ENCODE results near the gene CIC.

DNA sequence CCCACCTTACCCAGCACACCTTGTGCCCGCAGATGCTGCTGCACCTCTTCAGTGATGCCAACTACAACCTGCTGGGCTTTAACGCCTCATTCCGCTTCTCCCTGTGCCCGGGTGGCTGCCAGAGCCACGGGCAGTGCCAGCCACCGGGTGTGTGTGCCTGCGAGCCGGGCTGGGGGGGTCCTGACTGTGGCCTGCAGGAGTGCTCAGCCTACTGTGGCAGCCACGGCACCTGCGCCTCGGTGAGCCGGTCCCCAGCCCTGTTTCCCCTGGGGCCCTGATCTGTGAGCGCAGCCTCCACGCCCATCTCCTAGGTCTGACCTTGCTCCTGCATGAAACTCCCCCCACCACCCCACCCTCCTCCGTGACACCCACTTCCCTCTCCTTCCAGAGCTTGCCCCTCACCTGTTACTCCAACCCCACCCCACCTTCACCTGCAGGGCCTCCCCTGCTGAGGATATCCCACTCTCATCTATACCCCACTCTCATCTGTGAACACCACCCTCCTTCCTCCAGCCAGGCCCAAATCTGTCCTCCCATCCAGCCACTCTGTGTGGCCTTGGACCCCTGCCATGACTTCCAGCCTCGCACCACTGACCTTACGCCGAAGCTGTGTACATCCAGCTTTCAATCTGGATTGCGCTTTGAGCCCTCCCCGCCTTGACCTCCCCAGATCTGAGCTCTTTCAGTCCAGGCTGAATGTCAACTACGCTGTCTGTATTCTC, 65.1 kb downstream of the CIC start:
- TF ChIP-seq, protein P1, sequence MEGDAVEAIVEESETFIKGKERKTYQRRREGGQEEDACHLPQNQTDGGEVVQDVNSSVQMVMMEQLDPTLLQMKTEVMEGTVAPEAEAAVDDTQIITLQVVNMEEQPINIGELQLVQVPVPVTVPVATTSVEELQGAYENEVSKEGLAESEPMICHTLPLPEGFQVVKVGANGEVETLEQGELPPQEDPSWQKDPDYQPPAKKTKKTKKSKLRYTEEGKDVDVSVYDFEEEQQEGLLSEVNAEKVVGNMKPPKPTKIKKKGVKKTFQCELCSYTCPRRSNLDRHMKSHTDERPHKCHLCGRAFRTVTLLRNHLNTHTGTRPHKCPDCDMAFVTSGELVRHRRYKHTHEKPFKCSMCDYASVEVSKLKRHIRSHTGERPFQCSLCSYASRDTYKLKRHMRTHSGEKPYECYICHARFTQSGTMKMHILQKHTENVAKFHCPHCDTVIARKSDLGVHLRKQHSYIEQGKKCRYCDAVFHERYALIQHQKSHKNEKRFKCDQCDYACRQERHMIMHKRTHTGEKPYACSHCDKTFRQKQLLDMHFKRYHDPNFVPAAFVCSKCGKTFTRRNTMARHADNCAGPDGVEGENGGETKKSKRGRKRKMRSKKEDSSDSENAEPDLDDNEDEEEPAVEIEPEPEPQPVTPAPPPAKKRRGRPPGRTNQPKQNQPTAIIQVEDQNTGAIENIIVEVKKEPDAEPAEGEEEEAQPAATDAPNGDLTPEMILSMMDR (IDR thresholded peaks at IDR 0.05) = no peak
- TF ChIP-seq POLR2A (IDR thresholded peaks at IDR 0.05) = no peak
